HG03565 (cell line): ENCODE data around the gene CNTNAP2.

ENCODE experiments used
- ATAC-seq: cut with Tn5 transposase; IDR thresholded peaks from one replicate; pipeline ENCODE4 v1.9.1; 2021; ENCODE audit warnings: mild to moderate bottlenecking, moderate library complexity; ENCODE audit not compliant: unreplicated experiment

The CNTNAP2 gene

DNA sequence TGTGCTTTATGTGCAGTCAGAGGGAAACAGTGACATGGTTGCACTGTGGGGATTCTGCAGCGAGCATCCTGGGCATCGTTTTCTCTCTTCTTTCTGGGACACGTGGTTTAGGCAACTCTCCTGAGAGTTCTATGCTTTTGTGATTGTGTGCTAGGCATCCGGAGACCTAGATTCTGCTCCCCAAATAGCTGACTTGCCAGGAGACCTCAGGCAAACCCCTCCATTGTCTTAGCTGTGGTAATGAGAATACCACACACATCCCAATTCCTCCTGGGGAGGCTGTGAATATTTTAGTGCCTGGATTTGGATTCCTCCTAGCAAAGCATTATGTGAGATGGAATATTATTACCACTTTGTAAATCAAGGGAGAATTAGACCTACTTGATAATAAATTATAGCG, 1862.0 kb downstream of the CNTNAP2 start:
- ATAC-seq: no peak

DNA sequence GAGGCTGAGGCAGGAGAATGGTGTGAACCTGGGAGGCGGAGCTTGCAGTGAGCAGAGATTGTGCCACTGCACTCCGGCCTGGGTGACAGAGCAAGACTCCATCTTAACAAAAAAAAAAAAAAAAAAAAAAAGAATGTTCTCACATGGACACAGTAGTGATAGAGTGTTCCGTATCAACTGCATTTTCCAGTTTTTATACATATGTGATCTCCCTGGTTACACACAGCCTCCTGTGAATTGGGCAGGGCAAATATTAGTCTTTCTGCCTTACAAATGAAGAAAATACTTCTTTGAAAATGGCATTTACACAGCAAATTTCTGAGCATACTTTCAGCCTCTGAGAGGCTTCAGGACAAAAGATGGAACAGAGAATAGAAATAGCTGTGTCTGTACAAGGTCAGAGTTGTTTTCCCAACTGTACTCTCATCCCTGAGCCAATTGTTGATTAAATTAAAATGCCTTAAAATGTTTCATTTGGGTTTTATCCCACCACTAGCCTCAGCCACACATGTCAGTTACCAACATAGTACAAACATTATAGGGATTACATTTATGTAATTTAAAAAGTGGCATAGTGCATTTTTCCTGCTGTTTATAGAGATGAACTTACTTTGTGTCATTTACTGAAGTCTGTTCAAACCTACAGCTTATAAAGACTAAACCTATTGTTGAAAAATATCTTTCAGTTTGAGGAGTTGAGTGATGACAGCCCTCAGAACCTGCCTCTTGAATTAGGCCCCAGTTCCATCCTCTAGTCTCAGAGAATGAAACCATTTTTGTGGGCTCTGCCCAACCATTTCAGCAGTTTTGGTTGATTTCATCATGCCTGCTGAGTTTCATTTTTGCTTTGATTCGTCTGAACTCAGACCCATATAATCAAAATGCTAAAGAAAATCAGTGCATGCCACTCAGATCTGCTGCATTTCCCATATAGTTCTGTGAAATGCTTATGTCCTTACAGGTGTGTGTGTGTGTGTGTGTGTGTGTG, 1864.5 kb downstream of the CNTNAP2 start:
- ATAC-seq: peak; percentile 97

DNA sequence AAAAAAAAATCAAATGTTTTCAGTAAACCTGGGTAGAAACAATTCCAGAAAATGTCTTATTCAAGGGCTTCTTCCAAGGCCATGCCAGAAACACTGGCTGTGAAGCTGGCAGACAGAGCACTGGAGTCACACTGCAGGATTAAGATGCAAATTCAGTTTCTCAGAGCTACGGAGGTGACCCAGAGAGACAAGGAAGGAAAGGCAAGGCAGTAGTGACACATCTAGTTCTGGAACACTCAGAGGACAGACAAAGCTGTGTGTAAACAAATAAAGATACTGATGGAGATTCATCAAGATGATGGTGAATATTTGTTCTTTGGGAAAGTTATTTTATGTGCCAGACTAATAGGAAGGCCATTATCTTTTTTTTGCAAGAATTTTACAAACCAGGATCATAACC, 1865.7 kb downstream of the CNTNAP2 start:
- ATAC-seq: no peak

DNA sequence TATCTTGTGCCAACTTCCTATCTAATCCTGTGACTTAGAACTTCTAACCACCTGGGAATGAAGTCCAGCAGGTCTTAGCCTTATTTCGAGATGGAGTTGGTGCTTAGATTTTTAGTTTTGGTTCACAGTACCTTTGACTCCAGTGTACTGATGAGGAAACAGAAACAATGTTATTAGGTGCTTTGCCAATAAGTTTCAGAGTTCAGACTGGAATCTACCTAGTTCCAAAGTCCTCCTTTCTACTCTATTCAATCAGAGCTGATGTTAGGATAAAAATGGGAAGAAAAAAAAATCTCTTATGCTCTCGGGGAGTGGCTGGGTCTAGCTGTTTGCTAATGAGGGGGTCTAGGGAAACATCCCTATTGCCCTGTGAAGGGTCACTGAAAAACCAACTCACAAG, 1867.7 kb downstream of the CNTNAP2 start:
- ATAC-seq: no peak

DNA sequence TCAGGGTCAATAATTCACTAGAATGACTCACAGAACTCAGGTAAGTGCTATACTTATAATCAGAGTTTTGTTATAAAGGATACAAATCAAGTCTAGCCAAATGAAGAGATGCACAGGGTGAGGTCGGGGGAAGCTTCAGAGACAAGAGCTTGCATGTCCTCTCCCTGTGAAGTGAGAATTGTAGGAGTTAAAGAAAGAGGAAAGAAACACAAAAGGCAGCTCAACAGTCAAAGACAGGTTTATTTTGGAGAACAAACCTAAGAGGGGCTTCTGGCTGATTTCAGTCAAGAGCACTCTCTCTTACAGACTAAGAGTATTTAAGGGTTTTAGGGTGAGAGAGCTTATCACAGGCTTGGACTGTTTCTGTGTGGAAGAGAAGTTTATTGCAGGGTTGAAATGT, 1873.5 kb downstream of the CNTNAP2 start:
- ATAC-seq: no peak

DNA sequence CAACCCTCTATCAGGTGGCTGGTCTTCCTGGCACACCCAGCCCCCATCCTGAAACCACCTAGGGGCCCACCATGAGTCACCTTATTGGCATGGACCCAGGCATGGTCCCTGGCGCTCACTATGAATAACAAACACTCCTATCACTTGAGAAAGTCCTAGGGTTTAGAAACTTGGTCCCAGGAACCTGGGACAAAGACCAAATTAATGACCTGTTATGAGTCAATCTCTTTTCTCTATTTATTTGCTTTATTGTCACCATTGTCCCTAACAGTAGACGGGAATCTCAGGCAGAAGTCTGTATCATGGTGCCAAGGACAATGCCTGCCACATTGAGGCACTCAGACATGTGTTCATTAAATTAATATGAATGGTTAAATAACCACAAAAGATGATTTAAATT, 1874.3 kb downstream of the CNTNAP2 start:
- ATAC-seq: no peak

DNA sequence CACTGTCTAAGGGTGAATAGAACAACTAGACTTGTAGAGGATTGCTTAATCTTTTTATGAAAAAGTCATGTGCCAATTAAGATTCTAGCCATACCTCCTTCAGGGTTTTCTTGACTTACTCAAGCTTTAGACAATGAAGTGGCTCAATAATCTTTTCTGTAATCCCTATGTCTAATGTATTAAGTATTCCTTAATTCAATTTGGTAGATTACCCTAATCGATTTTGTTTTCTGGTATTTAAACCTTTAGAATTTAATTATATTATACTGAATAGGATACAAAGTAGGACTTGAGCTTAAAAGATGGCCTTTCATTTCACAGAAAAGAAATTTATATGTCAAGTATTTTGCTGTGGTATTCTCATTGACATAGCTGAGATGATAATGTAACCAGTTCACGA, 1876.1 kb downstream of the CNTNAP2 start:
- ATAC-seq: no peak

DNA sequence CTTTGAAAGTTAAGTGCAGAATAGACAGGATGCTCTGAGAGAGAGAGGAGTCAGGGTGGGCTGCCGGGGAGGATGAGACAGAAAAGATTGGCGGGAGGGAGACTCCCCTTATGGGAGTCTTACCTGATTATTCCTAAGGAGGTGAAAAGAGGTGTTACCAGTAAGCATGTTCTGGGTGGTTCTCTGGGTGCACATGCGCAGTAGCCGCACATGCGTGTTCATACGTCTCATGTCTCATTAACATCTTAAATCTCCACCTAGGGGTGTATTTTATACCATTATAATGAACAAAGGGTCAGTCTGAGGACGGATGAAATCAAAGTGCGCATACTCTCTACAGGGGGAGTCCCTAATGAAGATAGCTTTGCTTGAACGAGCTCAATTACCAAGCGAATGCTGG, 1881.0 kb downstream of the CNTNAP2 start:
- no peak for ATAC-seq

DNA sequence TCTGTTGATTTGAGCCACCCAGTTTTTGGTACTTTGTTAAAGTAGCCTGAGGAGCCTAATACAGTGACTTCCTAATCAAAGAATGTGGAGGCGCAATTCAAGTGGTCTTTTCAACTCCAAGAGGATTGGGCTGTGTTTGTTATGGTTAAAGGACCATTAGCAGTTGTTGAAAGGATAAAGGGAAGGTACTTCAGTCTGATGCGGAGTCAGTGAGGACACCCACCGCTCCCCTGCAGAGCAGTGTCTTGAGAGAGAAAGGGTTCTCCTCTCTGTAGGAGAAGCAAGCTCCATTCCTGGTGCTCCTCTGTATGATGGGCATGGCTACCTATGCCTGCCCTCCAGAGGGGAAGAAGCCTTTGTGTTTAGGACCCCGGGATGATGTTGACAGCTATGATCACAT, 1883.4 kb downstream of the CNTNAP2 start:
- ATAC-seq: no peak

DNA sequence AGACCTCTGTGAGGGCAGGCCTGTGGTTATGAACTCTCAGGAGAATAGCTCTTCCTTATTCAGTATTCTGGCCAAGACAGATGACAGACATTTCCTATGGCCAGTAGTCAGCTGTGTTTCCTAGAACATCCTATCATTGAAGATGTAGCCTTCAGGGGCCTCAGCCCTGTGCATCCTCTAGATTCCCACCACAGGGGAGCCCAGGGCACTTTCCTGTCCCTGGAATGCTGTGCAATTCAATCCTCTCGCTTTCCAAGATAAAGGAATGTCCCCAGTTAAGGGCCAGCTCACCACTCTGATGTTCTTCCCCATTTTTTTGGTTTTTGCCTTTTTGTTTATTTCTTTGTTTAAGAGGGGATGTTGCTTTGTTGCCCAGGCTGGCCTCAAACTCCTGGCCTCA, 1895.2 kb downstream of the CNTNAP2 start:
- no peak for ATAC-seq

DNA sequence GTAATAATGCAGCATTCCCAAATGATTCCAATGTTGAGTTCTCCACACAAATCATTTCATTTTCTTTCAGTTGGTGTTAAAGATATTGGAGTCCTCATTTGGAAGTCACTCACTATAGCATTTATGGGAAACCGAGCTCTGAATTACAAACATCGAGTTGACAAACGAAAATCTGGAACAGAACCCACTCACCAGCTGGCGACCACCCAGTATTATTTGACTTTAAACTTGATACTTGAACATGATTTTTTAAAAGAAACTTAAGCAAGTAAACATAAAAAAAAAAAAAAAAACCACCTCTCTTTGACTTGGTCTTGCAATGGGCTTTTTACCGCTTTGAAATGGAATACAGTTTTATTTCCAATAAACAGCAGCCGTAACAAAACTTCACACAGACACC, 1897.4 kb downstream of the CNTNAP2 start:
- ATAC-seq: no peak

DNA sequence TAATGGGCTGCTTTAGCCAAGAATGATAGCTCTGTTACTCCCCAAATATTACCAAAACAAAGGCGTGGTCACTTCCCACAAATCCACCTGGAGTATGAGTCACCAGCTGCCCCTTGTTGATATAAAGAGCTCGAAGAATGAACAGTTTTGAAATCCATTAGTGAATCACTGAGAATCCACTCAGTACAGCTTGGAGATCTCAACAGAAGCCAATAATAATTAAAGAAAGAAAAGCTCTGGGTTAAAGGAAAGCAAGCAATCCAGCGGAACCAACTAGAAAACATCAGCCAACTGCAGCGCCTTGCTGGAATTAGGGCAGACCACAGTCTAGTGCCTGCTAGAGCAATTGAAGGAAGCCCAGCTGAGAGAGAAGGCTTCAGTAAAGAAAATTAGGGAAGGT, 1897.9 kb downstream of the CNTNAP2 start:
- ATAC-seq: no peak

DNA sequence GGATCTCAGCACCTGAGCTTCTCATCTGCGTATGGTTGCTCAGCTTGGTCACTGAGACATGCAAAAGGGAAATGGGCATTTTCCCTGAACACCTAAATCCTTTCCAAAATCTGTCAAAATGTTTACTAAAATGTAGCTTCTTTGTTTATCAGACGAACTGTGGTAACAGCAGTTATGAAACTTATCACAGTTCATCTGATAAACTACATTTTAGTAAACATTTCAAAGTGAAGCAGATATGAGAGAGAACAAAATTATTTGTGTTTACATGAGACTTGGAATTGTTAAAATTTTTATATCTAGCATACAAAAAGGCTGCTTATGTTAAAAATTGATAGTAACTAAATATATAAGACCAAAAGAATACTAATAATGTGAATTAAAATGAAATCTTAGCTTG, 1900.5 kb downstream of the CNTNAP2 start:
- no peak for ATAC-seq

DNA sequence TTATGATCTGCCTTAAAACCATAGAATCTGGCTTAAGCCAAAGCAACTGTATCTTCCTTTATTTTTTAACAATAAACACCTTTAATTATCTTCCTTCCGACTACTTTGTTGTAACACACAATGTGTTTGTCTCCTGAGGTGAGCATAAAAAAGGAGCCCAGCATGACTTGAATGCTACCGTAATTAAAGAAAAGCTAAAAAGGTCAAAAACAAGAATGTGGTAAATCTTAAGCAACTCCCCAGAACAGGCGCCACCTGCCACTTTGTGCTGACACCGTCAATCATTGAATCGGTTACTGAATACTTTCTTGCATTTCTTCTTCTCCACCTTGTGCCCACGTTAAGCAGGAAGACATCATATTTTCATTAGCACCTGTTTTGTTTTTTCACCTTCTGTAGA, 1904.1 kb downstream of the CNTNAP2 start:
- no peak for ATAC-seq

DNA sequence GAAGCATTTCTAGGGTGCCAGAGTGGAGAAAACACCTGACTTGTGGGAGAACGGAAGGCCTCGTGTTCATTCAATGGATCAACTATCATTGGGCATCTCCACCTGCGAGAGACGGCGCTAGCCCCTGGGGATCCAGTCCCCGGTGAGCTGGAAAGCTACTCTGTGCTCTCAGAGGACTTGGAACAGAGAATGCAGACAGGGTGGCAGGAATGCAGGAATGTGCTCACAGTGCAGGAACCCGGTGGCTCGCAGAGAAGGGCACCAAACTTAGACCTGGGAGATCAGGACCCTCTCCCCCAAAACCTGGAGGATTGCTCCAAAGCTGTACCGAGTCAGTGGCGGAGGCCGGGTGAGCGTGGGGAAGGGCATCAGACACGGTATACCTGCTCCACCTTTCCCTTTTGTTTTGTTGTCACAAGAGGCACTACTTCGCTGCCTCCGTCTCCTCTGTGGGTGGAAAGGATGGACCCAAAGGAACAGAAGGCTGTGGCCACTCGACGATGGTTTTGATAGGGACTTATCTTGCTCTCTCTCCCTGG, 1905.0 kb downstream of the CNTNAP2 start:
- ATAC-seq: no peak

DNA sequence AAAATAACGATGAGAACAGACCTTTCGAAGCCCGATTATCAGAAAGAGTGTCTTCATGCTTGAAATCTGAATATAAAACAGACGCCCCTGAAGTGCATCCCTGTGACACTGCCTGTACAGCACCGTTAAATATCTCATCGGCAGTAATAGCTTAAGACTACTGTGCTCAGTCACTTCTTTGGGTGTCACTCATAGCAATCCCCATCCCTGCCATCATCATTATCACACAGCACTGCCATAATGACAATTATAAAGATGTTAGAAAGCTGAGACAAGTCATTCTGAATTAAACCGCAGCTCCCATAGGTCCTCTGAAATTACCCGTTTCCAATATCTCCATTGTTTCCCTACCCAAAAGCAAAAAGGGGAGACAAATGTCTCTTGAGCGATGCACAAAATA, 1906.2 kb downstream of the CNTNAP2 start:
- ATAC-seq: no peak

DNA sequence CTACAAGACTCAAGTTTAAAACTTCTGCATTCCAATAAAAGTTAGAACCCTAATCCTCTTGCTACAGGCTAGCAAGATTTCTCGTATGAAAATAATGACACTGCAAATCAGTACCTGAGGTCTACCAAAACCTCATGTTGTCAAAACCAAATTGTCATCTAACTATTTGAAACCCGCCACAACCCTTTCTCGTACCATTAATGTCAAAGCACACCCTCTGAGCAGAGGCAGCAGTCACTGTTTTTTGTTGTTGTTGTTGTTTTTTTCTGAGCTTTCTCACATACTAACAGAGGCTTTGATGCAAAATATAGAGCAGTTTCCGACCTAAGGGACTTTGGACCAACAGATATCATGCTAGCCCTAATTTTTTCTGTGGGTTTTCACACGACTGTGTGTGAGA, 1910.1 kb downstream of the CNTNAP2 start:
- ATAC-seq: no peak

DNA sequence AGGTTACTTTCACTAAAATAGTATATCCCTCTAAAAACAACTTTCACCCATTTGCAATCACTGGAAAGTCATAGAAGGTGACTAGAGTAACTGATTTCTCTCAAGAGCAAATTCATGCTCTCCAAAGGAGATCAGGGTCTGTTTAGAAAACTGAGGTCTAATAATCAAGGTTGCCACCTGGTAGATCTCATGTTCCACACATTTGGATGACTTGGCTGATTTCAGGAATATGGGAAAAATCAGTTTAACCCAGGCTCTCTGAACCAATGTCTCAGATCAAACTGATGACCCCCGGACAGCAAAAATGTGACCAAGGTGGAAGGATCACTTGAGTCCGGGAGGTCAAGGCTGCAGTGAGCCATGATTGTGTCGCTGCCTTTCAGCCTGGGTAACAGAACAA, 1911.6 kb downstream of the CNTNAP2 start:
- no peak for ATAC-seq

DNA sequence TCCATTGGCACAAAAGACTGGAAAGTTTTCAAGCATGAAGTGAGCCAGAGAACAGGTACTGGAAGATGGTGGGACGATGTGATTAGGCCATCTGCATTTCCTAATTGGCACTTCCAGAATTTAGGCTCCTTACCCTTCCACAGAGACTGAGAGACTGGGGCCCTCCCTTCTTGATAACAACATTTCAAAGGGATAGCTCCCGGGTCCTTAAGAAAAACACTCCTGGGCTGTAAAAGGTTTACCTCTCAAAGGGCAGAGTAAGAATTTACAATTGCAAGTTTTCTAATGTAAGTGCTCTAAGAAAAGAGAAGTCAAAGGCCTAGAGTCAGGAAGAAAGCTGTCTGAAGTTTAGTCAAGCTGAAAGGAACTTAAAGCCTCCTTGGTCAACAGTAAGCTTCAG, 1914.4 kb downstream of the CNTNAP2 start:
- ATAC-seq: no peak

DNA sequence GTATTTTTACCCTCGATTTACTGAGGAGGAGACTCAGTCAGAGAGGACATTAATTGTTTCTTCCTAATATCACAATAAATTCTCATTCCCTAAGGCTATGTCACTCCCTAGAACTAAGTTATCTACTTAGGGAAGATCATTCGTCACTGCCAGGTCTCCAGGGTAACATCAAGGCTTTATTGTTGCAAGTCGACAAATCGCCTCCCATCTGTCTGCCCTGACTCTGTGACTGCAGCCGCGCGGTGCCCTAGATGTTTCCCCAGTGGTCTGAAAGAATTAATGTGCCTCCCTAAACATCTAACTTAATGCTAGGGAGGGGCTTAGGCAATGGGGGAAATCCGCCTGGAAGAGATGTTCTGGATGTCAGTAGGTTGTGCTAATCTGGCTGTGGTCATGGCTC, 1915.2 kb downstream of the CNTNAP2 start:
- ATAC-seq: no peak

DNA sequence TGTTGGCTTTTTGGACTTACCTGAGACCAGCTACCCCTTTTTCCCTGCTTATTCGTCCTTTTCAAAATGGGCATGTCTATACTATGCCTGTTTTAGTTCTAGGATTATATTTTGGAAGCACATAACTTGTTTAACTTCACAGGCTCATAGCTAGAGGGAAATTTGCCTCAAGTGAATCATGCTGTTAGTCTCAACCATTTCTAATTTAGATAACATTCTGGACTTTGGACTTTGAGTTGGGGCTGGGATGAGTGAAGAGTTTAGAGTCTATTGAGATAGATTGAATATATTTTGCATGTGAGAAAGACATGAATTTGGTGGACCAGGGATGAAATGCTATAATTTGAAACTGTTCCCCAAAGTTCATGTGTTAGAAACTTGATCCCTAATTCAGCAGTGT, 1919.3 kb downstream of the CNTNAP2 start:
- no peak for ATAC-seq

DNA sequence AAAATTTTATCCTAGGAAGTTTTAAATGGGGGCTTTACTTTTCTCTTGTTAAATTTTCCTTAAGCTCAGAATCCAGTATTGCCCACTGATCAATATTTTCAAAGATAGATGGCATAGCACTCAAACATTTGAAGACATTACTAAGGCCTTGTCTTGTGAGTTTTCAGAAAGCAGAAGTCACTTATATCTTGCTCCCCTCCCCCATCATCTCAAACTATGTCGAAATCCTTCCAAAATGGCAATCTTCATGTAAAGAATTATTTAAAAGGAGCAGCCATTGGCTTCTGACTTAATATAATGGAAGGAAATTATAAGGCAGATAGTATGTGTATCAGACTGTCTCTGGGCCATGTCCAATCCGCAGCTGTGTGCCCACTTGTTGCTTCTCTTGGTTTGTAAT, 1920.4 kb downstream of the CNTNAP2 start:
- ATAC-seq: no peak

DNA sequence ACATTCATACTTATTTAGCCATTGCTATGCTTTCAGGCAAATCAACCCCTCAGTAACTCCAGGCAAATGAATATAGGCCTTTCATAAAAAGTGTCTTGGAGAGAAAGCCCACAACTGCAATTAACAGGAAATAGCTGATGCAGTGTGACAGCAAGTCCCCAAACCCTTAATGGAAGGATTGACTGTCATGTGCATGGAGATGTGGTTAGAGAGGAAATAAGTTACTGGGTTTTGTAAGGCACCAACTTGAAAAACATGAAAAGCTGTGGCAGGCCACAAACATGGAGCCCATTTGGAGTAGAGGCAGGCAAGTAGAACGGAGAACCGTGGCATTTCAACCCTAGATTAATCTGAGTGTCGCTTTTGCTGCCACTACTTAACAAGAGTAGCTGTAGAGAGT, 1924.6 kb downstream of the CNTNAP2 start:
- no peak for ATAC-seq
